ENCODE measurements around the gene LYRM4.

The LYRM4 gene

GRCh38 chr6:5191722-5192121 lies 69.0 kb downstream of the LYRM4 start:
- H3K79me2 ChIP-seq (ENCODE audit: insufficient read depth, low read length) = peaks cover 3% of the 10 kb centered on the region; the same call in 1 of the 2 replicates
- H3K36me3 ChIP-seq (ENCODE audit: low read length) = no peaks in the 10 kb centered on the region
- H3K9me2 ChIP-seq (replicated peaks; ENCODE audit: insufficient read depth, low read length) = no peaks in the 10 kb centered on the region
- no peak overlapping the region for H3K4me2 ChIP-seq (ENCODE audit: low read depth, low read length, poor library complexity, severe bottlenecking)
- H3K4me3 ChIP-seq (ENCODE audit: insufficient read depth, low read length, poor library complexity, severe bottlenecking) = no peak overlapping the region
- H3K9me3 ChIP-seq (ENCODE audit: insufficient read depth, low read length) = no peaks in the 10 kb centered on the region
- H3K27me3 ChIP-seq (ENCODE audit: low read length) = no peaks in the 10 kb centered on the region
- no peak overlapping the region for H3K9ac ChIP-seq (ENCODE audit: low read length)
- no peaks in the 10 kb centered on the region for H4K20me1 ChIP-seq (ENCODE audit: low read depth, low read length)
- no peak for TF ChIP-seq CTCF (IDR thresholded peaks at IDR 0.05; ENCODE audit: insufficient read depth, low read length, poor library complexity, severe bottlenecking)
- no peak for TF ChIP-seq EZH2phosphoT487 (conservative IDR thresholded peaks at IDR 0.05; ENCODE audit: low read length)
- H2AFZ ChIP-seq (ENCODE audit: low read depth, low read length, severe bottlenecking) = no peak overlapping the region
- H3F3A ChIP-seq (ENCODE audit: insufficient read depth) = no peaks in the 10 kb centered on the region; the same call in 1 of the 2 replicates
- no peak overlapping the region for H3K27ac ChIP-seq (ENCODE audit: low read depth, low read length)

- Histone ChIP-seq H3K27me3 (ENCODE audit: low read length) (no peaks in the 10 kb centered on the region), H3K4me2 (ENCODE audit: low read depth, low read length, poor library complexity, severe bottlenecking) (no peak overlapping the region), H3K27ac (ENCODE audit: low read depth, low read length) (no peak overlapping the region), H3K9me3 (ENCODE audit: insufficient read depth, low read length) (no peaks in the 10 kb centered on the region), H3K79me2 (ENCODE audit: insufficient read depth, low read length) (no peaks in the 10 kb centered on the region), H3K4me3 (ENCODE audit: insufficient read depth, low read length, poor library complexity, severe bottlenecking) (no peak overlapping the region), H2AFZ (ENCODE audit: low read depth, low read length, severe bottlenecking) (no peak overlapping the region), H3K36me3 (ENCODE audit: low read length) (no peaks in the 10 kb centered on the region), H4K20me1 (ENCODE audit: low read depth, low read length) (no peaks in the 10 kb centered on the region), H3K9me2 (replicated peaks; ENCODE audit: insufficient read depth, low read length) (no peaks in the 10 kb centered on the region), H3K9ac (ENCODE audit: low read length) (no peak overlapping the region), H3F3A (ENCODE audit: insufficient read depth) (no peaks in the 10 kb centered on the region; the same call in 1 of the 2 replicates)
- no peak for TF ChIP-seq CTCF (IDR thresholded peaks at IDR 0.05; ENCODE audit: insufficient read depth, low read length, poor library complexity, severe bottlenecking)
- TF ChIP-seq EZH2phosphoT487 (conservative IDR thresholded peaks at IDR 0.05; ENCODE audit: low read length) = no peak
Measured at GRCh38 chr6:5191222-5191621, 69.5 kb downstream of the LYRM4 start.

GRCh38 chr6:5190507-5190906 lies 70.2 kb downstream of the LYRM4 start:
- Histone ChIP-seq H3K9me3 (ENCODE audit: insufficient read depth, low read length) (no peaks in the 10 kb centered on the region), H3K27me3 (ENCODE audit: low read length) (no peaks in the 10 kb centered on the region), H2AFZ (ENCODE audit: low read depth, low read length, severe bottlenecking) (no peak overlapping the region), H3K36me3 (ENCODE audit: low read length) (no peaks in the 10 kb centered on the region), H3K9me2 (replicated peaks; ENCODE audit: insufficient read depth, low read length) (no peaks in the 10 kb centered on the region), H3K4me2 (ENCODE audit: low read depth, low read length, poor library complexity, severe bottlenecking) (no peak overlapping the region), H3K9ac (ENCODE audit: low read length) (no peak overlapping the region), H3F3A (ENCODE audit: insufficient read depth) (no peaks in the 10 kb centered on the region; the same call in 1 of the 2 replicates), H3K27ac (ENCODE audit: low read depth, low read length) (no peak overlapping the region), H4K20me1 (ENCODE audit: low read depth, low read length) (no peaks in the 10 kb centered on the region), H3K4me3 (ENCODE audit: insufficient read depth, low read length, poor library complexity, severe bottlenecking) (no peak overlapping the region), H3K79me2 (ENCODE audit: insufficient read depth, low read length) (no peaks in the 10 kb centered on the region)
- no peak for TF ChIP-seq CTCF (IDR thresholded peaks at IDR 0.05; ENCODE audit: insufficient read depth, low read length, poor library complexity, severe bottlenecking)
- no peak for TF ChIP-seq EZH2phosphoT487 (conservative IDR thresholded peaks at IDR 0.05; ENCODE audit: low read length)

Measured in SU-DHL-6 (cell line).